HG02759 (cell line): ENCODE results near the gene F8.
"Not testable (repeated sequence)": the region's sequence is repeated elsewhere in the genome, so short reads cannot be mapped to it uniquely, and the experiment has no call there.

Experiments used
- ATAC-seq: cut with Tn5 transposase; IDR thresholded peaks from one replicate; pipeline ENCODE4 v1.9.1; 2021; ENCODE audit warnings: mild to moderate bottlenecking, moderate library complexity; ENCODE audit not compliant: unreplicated experiment

Gene F8

DNA sequence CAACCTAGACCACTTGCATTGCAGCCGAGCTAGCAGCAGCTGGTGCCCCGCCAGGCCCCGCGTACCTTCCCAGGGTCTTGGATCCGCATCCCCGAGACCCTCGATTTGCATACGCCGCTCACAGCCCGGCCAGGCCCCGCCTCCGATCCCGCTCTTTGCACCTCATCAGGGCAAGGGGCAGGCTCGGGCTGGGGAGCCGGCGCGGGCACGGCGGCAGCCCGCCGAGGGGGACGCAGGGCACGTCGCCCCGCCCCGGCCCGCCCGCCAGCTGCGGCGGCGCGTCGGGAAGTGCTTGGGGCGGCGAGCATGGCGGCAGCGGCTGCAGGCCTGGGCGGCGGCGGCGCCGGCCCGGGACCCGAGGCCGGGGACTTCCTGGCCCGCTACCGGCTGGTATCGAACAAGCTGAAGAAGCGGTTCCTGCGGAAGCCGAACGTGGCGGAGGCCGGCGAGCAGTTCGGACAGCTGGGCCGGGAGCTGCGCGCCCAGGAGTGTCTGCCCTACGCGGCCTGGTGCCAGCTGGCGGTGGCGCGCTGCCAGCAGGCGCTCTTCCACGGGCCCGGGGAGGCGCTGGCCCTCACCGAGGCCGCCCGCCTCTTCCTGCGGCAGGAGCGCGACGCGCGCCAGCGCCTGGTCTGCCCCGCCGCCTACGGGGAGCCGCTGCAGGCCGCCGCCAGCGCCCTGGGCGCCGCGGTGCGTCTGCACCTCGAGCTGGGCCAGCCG, 136.3 kb downstream of the F8 start, which contains the start of gene F8A1:
Gene F8A1 (plus strand): TSS at position 287 of the 720 bp plus-strand sequence. CDS start 20 bp downstream, at position 307.
- peak; percentile 82 for ATAC-seq

DNA sequence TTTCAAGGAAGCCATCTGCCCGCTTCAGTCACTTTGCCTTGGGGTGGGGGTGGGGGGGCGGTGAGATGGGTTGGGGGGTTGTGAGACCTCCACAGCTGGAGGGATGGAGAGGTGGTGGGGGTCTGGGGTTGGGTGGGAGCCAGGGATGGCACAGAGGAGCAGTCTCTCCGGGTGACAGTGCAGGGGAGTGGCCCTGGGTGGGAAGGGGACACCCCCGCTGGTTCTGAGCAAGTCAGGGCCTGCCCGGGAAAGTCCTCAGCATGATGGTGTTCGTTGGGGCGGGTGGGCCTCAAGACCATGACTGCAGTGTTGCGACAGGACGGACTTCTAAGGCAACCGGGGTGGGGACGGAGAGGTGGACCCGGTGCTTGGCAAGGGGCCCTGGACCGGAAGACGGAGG, 137.0 kb downstream of the F8 start:
- not testable (repeated sequence) for ATAC-seq

DNA sequence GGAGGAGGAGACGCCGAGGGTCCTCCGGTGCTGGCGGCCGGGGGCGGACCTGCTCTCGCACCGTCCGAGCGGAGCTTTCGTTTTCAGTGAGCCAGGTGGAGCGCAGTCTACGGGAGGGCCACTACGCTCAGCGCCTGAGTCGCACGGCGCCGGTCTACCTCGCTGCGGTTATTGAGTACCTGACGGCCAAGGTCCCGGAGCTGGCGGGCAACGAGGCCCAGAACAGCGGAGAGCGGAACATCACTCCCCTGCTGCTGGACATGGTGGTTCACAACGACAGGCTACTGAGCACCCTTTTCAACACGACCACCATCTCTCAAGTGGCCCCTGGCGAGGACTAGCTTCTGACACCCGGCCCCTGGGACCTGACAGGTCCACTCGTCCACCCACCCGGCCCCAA, 137.5 kb downstream of the F8 start:
- ATAC-seq = not testable (repeated sequence)

DNA sequence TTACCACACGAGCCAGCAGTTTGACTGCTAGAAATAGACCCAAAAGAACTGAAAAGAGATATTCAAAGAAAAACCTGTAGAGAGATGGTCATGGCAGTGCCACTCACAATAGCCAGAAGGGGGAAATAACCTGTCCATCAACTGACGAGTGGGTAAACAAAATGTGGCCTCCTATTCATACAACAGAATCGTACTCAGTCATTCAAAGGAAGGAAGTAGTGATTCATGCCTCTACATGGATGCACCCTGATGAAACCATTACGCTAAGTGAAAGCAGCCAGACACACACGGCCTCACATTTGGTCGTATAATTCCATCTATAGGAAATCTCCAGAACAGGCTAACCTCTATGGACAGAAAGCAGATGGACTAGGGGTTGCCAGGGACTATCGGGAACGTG, 138.5 kb downstream of the F8 start:
- ATAC-seq = not testable (repeated sequence)

DNA sequence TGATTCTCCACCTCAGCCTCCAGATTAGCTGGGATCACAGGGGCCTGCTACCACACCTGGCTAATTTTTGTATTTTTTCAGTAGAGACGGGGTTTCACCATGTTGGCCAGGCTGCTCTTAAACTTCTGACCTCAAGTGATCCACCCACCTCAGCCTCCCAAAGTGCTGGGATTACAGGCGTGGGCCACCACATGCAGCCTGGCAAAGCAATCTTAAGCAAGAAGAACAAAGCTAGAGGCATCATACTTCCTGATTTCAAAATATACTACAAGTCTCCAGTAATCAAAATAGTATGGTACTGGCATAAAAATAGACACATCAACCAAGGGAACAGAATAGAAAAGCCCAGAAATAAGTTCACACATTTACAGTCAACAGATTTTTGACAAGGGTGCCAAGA, 149.2 kb downstream of the F8 start:
- no peak for ATAC-seq

DNA sequence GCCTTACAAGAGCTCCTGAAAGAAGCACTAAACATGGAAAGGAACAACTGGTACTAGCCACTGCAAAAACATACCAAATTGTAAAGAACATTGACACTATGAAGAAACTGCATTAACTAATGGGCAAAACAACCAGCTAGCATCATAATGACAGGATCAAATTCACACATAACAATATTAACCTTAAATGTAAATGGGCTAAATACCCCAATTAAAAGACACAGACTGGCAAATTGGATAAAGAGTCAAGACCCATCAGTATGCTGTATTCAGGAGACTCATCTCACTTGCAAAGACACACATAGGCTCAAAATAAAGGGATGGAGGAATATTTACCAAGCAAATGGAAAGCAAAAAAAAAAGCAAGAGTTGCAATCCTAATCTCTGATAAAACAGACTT, 154.0 kb downstream of the F8 start:
- ATAC-seq = not testable (repeated sequence)

DNA sequence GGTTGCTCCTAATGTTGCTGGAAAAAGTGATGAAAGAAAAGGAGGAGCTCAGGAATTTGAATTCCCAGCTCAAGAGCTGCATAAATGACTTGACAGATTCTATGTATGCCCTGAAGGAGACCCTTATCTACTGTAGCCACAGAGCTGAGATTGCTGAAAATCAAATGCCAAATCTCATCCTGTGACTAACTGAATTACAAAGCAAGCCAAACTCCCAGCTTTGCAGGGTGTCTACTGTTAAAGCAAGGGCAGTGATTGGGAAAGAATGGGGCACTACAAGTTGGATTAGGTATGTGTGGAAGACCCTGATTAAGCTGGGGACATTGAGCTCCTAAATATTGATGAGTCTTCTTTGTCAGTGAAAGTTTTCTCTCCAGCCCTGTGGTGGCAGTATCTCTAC, 167.3 kb downstream of the F8 start:
- ATAC-seq = no peak

DNA sequence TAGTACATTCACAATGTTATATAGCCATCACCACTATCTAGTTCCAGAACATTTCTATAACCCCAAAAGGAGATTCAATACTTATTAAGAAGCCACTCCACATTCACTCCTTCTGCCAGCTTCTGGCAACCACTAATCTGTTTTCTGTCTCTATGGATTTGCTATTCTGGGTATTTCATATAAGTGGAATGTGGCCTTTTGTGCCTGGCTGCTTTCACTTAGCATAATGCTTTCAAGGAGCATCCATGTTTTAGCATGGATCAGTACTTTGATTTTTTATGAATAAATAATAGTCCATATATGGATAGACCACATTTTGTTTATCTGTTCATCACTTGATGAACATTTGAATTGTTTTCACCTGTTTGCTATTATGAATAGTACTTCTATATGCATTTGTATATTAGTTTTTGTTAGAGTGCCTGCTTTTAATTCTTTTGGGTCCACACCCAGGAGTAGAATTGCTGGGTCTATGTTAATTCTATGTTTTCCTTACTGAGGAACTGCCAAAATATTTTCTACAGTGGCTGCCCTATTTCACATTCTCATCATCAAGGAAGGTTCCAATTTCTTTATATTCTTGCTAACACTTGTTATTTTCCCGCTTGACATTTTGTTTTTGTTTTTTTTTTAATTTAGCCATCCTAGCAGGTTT, 171.4 kb downstream of the F8 start:
- ATAC-seq = no peak

DNA sequence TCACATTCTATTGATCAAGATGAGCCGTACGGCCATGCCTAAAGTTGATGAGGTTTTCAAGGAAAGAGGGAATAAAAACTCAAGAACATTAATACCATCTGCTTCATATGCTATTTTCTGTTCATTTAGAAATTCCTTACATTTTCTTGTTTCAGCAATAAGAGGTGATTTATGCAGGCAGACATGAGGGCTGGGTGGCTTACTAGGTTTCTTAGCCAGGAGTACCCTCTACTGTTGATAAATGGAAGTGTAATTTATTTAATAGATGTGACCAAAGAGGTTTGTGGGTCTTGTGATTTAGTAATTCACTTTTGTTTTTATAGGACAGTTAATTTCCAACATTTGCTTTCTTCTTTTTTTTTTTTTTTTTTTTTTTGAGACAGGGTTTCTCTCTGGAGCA, 181.7 kb downstream of the F8 start:
- ATAC-seq = no peak

DNA sequence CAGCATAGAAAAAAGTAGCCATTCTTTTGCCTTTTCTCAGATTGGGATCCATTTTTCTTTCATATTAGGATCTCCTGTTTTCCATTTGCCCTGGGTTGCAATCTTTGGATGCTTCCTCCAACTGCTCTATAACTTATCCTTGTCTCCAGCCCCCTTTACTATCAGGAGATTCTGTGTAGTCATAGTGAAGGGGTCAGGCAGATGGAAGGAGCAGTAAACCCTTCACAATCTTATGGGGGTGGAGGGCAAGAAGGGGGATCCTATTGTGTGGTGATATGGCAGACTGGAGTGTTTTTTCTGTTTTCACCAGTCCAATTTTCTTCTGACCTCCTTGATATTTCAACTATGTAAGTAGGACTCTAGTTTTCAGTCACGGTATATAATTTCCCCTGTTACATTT, 186.4 kb downstream of the F8 start:
- ATAC-seq = no peak

DNA sequence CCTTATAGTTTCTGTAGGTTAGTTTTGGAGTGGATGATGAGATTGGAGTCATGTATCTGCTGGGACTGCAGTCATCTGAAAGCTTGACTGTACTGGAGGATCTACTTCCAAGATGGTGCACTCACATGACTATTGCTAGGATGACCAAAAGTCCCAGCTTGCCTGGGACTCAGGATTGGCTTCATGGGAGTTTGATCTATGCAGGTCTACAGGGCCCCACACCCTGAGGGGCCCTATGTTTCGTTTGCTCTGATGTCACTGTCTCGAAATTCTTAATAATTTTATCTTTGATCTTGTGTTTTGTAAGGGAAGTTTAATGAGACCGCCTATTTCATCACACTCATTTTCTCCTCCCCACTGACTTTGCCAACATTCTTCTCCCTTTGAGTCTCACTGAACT, 188.0 kb downstream of the F8 start, which contains the start of gene SMIM9:
Gene SMIM9 (minus strand): TSS at position 101 of the 400 bp plus-strand sequence. CDS start 3,806 bp downstream, outside the sequence.
- ATAC-seq = no peak

DNA sequence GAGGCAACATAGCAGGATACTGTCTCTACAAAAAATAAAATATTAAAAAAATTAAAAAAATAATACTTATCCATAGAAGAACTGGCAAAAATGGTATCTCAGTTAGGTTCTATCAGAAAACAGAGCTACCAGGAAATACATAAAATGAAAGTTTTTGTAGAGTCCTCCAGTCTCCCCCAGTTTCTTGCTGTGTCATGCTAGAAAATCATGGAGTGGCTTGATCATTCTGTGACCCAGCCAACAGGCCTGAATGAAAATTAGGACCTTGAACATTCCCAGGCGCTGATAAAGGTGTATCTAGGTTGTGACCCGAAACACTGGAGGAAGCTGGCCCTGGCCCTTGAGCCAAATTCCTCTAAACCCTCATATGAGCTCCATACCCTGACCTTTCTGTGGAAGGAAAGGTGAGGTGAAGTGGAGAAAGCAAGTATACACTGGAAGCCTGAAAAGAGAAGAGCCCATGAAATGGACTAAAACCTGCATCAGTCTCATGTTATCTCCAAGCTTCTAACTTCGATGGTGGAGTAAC, 188.7 kb downstream of the F8 start:
- ATAC-seq = no peak

DNA sequence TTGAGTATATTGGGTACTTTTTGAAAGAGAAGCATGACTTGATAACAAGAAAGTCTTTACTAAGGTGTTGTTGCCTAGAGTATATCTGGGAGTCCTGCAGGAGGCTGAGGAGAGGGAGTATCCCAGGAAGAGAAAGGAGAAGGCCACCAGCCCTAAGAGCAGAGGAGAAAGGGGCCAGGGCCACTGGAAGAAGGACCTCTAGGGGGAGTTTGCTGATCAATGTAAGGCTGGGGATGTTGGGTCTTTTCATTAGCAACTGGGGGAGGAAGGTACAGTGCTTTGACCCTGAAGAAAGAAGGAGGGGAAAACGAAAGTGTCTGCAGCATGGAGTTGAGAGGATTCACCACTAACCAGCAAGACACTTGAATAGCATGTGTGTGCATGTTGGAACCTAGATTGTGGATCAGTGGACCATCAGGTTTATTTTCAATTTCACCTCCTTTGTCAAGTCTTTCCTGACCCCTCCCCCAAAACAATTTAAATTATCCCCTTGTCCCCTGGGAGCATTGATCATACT, 192.5 kb downstream of the F8 start:
- ATAC-seq = no peak

DNA sequence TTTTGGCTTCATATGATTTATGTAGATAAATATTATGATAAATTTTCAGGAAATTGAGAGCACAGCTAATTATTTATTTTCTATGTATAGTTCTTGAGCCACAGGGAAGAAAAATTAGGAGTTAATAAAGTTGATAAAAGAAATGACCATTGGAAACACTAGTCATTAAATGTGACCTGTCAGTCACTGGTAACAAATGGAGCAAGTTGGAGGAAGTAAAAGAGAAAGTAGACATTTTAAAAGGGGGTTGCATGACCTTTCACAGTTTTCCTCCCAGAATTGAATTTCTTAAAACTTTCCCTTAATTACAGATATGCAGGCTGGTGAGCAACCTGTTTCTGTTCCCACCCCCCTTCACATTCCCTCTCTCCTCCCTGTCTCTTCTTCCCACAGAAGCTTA, 193.4 kb downstream of the F8 start:
- no peak for ATAC-seq

DNA sequence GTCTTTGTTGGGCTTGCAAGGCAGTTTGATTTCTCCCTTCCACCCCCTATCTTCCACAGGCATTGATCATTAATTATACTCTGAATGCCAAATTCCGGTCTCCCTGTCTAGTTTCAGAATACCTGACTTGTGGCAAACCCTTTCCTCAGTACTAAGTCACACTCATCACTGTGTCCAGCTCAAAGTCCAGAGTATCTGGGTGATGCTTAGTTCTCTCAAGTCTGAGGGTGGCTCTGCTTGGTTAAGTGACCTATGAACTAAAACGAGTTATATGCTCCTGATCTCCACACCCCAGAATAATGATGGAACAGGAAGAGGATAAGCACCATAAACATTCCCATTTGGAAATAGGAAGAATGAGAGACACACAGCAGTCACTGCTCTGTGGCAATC, 194.5 kb downstream of the F8 start:
- ATAC-seq = no peak

DNA sequence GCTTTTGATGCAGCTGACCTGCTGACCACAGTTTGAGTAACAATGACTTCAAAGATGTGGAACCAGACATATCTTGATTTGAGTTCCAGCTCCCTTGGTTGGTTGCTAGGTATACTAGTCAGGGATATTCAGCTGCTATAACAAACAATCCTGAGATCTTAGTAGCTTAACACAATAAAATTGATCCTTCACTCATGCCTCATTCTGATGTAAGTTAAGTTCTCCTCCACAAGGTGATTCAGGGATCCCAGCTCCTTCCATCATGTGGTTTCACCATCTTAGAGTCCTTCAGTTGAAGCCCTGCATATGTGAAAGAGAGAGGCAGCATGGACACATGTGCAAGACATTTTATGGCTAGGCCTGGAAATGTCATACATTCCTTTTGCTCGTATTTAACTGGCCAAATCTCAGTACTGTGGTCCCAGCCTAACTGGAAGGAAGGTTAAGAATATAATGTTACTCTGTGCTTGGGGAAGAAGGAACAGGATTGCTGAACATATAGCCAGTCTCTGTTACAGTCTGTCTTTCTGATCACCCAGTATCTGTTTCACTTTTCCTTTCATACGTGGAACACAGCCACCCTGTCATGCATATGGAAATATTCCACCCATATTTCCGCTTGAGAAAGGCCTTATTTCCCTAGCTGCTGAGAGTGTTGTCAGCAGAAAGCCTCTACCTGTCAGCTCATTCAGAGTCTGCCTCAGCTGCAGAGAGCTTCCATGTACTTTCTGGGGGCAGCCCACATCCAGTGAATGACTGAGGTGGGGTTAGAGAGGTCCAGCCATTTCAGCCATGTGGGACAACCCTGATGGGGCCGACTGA, 195.1 kb downstream of the F8 start:
- peak; percentile 86 for ATAC-seq

DNA sequence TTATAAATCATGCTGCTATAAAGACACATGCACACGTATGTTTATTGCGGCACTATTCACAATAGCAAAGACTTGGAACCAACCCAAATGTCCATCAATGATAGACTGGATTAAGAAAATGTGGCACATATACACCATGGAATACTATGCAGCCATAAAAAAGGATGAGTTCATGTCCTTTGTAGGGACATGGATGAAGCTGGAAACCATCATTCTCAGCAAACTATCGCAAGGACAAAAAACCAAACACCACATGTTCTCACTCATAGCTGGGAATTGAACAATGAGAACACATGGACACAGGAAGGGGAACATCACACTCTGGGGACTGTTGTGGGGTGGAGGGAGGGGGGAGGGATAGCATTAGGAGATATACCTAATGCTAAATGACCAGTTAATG, 196.9 kb downstream of the F8 start:
- ATAC-seq = not testable (repeated sequence)

DNA sequence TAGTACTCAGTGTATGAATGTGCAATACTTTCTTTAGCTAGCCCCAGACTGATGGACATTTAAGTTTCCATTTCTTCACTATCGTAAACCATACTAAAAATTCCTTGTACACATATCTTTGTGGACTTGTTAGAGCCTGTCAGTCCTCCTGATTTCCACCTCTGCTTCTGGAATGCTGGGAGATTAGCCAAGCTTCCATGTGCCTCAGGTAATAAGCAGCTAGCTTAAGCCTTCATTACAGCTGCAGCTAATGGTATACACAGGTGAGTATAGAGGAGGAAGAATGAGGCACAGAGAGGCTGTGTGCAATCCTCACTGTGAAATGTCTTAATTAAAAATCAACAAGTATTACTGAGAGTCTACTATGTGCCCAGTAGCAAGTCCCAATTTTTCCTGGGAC, 197.9 kb downstream of the F8 start:
- ATAC-seq = no peak

DNA sequence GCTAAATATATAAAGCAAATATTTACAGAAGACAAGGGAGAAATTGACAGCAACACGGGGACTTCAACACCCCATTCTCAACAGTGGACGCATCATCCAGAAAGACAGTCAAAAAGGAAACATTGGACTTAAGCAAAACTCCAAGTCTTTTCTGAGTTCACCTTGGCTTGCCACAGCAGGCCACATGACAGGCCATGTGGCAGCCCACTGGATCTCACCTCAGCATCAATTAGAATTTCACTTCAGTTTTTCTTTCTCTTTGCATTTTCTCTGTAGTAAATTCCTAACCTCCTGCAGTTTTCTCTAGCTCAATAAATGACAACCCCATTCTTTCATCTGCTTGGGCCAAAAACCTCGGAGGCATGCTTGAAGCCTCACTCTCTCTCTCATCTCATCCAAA, 200.5 kb downstream of the F8 start:
- ATAC-seq = no peak

DNA sequence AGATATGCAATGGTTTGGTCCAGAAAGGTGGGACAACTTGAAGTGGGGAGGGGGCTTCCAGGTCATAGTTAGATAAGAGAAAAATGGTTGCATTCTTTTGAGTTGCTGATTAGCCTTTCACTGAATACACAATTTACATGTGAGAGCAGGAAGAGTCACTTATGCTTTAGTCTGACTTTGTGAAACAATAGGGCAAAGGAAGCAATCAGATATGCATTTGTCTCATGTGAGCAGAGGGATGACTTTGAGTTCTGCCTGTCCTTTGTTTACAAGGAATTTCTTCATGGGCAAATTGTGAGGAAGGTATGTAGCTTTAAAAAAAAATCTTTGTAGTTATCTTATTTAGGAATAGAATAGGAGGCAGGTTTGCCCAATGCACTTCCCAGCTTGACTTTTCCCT, 201.0 kb downstream of the F8 start:
- ATAC-seq = no peak

DNA sequence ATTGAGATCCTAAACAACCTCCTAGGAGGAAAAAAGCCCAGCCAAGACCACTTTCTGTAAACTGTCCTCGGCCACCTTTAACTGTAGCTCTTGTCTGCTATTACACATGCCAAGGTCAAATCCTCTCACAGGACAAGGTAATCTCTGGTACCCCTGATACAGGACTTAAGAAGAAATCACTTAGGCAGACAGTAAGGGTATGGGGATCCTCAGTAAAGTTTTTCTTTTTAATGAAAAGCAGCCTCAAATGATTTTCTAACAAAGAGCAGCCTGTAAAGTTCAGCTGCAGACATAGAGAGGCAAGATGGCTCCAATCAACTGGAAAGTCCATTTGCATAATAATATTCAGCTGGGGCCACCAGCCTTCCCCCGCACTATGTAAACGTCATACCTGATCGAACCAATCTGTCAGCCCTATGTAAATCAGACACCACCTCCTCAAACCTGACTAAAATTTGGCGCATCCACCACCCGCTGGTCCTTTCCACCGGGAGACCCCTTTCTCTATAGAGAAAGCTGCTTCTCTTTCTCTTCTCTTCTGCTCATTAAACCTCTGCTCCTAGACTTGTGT, 202.7 kb downstream of the F8 start:
- ATAC-seq = no peak
